Activated T-cell treated with anti-CD3 and anti-CD28 coated beads for 4 hours (primary cell): ENCODE data around the gene HTR5A.

Source experiments
- DNase-seq: peaks from one replicate; pipeline ENCODE4 v3.0.0-alpha.2; 2020

The HTR5A gene

GRCh38 chr7:155093596-155093995 lies 23.5 kb downstream of the HTR5A start:
- no peak for DNase-seq

GRCh38 chr7:155094636-155095135 lies 24.6 kb downstream of the HTR5A start:
- no peak for DNase-seq

GRCh38 chr7:155097338-155097737 lies 27.2 kb downstream of the HTR5A start:
- DNase-seq: no peak

GRCh38 chr7:155103839-155104238 lies 33.7 kb downstream of the HTR5A start:
- no peak for DNase-seq

GRCh38 chr7:155104913-155105312 lies 34.8 kb downstream of the HTR5A start:
- no peak for DNase-seq

GRCh38 chr7:155106356-155106755 lies 36.2 kb downstream of the HTR5A start:
- no peak for DNase-seq

- no peak for DNase-seq
Measured at GRCh38 chr7:155107126-155107525, 37.0 kb downstream of the HTR5A start.

- DNase-seq: no peak
Measured at GRCh38 chr7:155108144-155108901, 38.2 kb downstream of the HTR5A start.

- DNase-seq: no peak
Measured at GRCh38 chr7:155109121-155109520, 39.0 kb downstream of the HTR5A start.

- no peak for DNase-seq
Measured at GRCh38 chr7:155115288-155115687, 45.2 kb downstream of the HTR5A start.

- DNase-seq: no peak
Measured at GRCh38 chr7:155119801-155120382, 49.8 kb downstream of the HTR5A start.

GRCh38 chr7:155120460-155120859 lies 50.3 kb downstream of the HTR5A start:
- DNase-seq: no peak

- DNase-seq: no peak
Measured at GRCh38 chr7:155122831-155123230, 52.7 kb downstream of the HTR5A start.

GRCh38 chr7:155123413-155123812 lies 53.3 kb downstream of the HTR5A start:
- no peak for DNase-seq

GRCh38 chr7:155124706-155125105 lies 54.6 kb downstream of the HTR5A start:
- DNase-seq: no peak

- DNase-seq: no peak
Measured at GRCh38 chr7:155129186-155129585, 59.1 kb downstream of the HTR5A start.

GRCh38 chr7:155129789-155130188 lies 59.7 kb downstream of the HTR5A start:
- DNase-seq: no peak

GRCh38 chr7:155130493-155130892 lies 60.4 kb downstream of the HTR5A start:
- DNase-seq: no peak

- DNase-seq: no peak
Measured at GRCh38 chr7:155131090-155131489, 61.0 kb downstream of the HTR5A start.

- no peak for DNase-seq
Measured at GRCh38 chr7:155132431-155132830, 62.3 kb downstream of the HTR5A start.

- no peak for DNase-seq
Measured at GRCh38 chr7:155136619-155137243, 66.6 kb downstream of the HTR5A start.
